HG02943 (cell line): ENCODE measurements around the gene TAP1.

Experiments
- ATAC-seq: cut with Tn5 transposase; IDR thresholded peaks from one replicate; pipeline ENCODE4 v1.9.1; 2021; ENCODE audit warnings: mild to moderate bottlenecking, low read depth, moderate library complexity; ENCODE audit not compliant: unreplicated experiment

Gene TAP1

DNA sequence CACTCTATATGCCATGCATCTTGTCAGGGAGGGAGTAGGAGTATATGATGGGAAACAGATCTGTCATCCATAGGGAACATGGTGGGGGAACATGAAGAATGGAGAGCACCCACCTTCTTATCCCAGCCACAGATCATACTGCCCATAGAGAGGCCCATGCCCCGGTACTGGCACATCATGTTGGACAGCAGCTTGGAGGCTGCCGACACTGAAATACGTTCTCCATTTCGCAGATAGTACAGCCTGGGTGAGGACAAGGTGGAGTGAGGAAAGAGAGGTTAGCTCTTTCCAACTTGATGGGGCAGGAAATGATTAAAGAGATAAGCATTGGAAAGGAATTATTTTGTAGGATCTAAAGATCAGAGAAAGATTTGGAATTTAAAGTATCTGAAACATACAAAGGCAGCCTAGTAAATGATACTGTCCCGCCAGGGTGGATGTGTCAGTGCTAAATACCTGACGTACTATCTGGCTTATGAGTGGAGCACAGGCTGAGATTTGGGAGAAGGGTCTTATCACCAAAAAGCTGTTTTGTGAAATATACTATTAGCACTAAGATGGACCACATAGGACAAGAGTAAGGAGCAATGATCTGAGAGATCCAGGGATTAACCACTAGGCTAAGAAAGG lies 11.4 kb downstream of the TAP1 start:
- ATAC-seq: no peak

DNA sequence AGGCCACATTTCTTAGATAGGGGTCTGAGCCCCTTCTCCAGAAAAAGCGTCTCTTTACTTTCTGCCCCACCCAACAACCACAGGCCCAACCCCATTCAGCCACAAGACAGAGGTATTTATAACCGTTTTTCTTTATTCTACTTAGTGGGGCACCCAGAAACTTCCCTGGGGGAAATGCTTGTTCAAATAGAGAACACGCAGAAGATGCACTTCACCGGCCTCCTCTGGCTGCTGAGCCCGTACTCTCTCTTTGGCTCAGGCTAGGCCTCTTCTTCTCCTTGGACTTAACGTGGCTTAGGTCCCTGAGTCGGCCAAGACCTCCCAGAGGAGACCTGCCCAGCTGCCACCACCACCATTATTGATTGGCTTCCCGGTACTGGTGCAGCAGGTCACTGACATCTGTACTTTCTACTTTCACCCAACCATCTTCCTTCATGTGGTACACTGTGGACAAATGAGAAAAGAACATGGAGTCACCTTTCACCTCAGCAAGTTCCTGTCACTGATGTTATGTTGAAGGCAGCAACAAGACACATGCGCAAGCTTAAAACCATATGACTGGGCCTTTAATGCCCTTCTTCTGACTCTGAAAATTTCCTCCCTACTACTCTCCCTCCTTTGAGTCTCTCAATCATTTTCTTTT lies 12.8 kb downstream of the TAP1 start:
- no peak for ATAC-seq

DNA sequence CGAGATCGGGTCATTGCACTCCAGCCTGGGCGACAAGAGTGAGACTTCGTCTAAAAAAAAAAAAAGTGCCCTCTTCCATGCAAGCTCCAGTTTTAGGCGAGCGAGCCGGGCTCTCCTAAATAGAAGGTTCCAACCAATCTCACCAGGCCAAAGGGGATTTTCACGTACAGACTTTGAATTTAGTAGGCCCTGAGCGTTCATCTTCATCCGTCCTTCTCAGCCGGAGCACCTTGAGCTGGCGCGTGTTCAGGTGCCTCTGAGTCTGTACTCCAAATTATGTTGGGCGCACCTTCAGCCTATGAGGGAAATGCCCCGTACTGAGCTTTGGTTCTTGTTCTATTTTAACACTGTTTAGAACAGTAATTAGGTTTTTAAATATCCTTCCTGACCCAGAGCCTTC lies 14.1 kb downstream of the TAP1 start:
- ATAC-seq: no peak

DNA sequence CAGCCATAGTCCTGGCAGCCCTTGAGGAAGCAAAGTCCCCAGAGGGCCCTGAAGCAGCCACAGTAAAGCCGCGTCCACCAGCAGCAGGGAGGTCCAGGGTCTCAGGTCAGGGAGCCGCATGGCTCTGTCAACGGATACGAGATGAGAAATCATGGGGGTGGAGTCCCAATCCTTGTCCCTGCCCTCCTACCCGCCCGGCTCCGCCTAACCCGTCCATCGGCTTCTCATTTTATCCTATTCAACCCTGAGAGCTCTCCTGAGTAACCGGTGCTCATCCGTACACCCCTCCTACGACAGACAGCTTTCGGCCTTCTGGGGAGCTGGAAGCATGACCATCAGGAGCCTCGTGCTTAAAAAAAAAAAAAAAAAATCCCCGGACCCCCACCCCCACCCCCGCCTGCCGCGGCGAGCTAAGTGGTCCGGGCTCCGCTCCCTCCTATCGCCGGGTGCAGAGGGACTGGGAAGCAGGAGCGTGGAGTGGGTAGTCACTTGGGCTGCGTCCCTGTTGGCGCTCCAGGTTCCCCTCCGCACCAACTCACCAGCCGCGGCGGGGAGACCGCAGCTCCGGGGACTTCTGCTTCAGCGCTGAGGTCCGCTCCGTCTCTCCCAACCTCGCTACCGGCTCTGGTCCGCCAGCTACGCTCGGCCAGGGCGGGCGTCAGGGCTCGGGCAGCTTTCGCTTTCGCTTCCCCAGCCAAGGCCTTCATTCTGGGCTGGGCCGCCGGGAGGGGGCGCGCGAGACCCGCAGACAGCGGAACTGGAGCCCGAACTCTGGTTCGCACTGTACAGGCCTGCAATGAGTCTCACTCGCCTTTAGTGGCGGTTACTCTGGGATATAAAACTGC lies 15.2 kb downstream of the TAP1 start, which contains the start of gene TAP2:
Gene TAP2 (minus strand): TSS at position 626 of the 845 bp plus-strand sequence. CDS start 506 bp downstream, at position 120.
- ATAC-seq: peak; percentile 75

DNA sequence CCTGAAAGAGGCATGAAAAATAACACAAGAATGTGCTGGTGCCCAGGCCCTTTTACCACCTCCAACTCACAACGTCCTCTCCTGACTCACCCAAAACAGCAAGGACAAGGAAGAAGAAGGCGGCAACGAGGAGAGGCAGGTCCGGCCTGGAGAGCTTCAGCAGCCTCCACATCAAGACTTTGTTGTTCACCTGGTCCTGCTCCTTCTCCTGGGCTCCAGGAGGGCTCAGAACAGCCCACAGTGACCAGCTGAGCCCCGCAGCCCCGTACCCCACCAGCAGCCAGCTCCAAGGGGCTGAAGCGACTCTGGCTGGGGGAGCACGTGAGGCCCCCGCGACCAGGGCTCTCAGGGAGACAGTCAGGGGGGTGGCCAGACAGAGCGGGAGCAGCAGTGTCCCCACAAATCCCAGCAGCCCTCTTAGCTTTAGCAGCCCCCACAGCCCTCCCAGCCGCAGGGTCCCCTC lies 15.8 kb downstream of the TAP1 start:
- ATAC-seq: peak; percentile 9

DNA sequence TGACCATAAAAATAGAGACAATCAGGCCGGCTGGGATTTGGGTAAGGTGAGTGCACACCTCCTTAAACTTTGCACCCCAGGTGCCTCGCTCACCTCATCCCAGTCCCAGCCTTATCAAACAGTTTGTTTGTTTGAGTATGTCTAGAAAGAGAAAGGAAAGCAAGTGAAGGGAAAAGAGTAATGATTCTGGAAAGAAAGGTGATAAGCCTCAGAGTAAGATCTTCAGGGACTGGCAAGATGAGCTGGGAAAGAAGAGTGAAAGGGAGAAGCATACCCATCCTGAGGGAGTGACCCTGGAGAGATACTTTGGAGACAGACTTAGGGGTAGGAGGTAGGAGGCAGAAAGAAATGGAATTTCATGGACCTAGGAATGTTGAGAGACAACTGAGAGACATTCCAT lies 16.6 kb downstream of the TAP1 start:
- ATAC-seq: no peak

DNA sequence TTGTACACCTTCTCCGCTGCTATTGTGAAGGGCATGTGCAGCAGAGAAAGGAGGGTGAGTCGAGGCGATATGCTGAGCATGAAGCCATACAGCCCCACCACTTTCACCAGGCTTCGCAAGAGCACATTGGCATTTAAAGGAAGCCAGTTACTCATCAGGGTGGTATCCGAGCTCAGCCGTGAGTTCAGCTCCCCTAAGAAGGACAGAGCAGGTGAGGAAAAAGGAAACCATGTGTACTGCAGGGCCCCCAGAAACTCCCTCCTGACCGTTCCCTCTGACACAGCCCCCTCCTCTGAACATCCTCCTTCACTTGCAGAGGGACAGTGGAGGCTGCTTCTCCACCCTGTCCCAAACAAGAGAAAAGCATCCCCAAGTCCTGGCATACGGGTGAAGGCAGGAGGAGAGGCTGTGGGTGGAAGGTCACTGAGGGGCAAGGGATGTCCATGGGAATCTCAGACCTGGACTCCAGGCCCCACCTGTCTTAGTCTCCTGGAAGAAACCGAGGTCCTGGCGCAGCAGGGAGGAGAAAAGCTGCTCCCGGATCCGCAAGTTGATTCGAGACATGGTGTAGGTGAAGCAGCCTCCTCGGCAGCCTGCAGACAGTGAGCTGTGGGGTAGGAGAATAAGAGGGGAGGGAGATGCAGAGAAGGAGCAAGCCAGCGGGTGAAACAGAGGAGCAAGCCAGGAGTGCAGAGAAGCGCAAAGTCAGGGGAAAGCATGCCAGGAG lies 18.2 kb downstream of the TAP1 start:
- ATAC-seq: no peak

DNA sequence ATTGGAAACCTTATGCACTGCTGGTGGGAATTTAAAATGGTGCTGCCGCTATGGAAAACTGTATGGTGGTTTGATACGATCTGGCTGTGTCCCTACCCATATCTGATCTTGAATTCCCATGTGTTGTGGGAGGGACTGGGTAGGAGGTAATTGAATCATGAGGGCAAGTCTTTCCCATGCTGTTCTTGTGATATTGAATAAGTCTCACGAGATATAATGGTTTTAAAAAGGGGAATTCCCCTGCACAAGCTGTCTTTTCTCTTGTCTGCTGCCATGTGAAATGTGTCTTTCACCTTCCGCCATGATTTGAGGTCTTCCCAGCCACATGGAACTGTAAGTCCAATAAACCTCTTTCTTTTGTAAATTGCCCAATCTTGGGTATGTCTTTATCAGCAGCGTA lies 19.8 kb downstream of the TAP1 start:
- no peak for ATAC-seq

DNA sequence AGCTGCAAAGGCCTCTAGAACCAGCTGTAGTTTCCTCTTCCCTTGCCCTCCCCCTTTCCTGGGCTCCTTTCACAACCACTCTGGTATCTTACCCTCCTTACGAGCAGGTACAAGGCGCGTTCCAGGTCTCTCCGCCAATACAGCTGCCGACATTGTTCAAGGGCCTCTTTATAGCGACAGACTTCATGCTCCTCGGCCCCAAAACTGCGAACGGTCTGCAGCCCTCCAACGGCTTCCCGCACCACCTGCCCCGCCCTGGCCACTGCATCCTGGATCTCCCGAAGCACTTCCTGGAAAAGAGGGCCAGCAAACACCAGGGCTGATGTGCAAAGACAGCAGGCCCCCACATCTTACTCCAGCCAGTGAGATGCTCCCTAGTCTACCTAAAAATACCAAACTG lies 21.0 kb downstream of the TAP1 start:
- ATAC-seq: no peak

DNA sequence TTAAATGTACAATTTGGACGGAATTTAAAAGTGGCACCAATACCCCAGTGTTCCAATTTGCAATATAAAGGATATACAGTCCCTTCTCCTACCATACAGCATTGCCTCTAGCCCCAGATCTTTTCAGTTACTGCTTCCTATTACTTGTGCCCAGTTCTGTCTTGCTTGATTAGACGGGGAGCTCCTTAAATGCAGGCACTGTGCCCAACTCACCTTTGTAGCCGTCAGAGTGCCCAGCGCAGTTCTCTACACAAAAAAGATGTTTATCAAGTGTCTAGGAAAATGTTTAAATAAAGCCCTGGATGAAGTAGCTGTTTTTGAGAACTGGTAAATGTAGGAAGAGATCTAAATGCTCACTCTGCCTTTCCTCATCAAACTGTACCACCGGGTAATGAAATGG lies 22.6 kb downstream of the TAP1 start:
- ATAC-seq: no peak

DNA sequence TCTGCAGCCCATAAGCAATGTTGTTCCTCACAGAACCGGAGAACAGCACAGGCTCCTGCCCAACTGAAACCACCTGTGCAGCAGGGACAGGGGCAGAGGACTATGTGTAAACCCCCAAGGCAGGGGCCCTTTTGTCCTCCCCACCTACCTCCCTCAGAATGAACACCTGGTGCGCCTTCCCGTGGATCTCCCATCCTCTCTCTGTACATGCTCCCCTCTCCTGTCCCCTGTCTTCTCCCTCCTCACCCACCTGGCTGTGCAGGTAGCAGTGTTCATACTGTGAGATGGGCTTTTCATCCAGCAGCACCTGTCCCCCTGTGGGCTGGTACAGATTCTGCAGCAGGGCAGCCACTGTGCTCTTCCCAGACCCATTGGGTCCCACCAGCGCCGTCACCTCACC lies 23.5 kb downstream of the TAP1 start:
- no peak for ATAC-seq

DNA sequence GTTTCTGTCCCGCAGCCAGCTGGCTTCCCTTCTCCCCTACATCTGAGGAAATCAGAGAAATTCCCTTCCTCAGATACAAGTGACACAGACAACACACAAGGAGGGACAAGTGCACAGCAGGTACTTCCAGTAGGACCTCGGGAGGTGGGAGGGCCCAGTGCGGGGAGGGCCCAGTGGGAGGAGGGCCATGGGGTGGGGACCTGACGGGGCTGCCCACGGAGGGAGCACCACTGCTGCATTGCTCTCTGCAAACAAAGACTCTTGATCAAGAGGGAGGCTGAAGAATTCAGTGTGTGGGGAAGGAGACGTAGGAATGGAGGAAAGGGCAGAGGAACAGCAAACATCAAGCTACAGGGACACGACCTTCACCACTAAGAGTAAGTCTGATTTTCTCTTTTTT lies 24.0 kb downstream of the TAP1 start:
- ATAC-seq: no peak

DNA sequence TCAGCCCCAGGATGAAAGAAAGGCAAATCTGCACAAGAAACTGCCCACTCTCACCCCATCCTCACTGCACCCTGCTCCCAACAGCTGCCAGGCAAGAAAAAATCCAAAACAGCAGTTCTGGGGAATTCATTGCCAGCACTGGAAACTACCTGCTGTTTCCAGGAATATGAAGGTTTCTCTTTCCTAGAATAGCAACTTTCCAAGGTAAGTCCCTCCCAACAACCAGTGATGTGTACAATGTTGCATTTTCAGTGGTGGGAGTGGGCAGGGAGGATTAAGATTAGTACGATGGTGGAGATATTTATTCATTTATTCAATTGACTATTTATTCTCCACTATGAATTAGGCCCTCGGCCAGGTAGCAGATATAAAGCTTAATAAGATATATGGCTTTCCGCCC lies 26.5 kb downstream of the TAP1 start:
- no peak for ATAC-seq

DNA sequence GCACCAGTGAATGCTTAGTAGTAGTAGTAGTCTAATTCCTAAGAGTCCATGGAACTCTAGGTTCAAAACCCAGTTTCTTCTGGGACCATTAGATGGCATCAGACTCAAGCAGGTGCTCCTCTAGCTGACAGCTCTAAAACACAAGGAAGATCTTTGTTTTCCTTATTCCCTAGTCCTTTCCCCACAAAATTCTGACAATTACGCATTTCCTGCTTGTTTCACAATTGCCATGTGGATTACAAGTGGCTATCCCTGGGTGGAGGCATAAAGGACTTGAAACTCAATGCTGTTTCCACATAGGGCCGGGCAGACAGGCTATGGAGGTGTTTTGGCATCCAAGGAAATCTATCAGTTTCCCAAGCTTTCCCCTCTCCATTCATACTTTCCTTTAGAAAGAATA lies 27.5 kb downstream of the TAP1 start:
- ATAC-seq: no peak

DNA sequence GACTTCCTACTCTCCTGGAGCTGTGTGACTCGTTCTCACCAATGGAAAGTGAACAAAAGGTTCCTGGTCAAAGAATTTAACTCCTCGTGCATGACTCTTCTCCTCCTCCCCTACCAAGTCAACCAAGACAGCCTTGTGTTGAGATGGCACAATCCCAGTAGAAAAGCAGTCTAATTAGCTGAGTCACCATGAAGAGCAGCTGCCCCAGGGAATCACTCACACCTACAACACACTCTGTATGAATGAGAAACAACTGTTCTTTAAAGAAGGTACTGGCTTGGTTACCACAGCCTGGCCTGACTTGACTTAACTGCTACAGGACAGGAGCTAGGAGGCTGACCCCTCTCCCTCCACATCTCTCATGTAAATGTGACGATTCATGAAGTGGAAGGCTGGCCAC lies 33.8 kb downstream of the TAP1 start:
- no peak for ATAC-seq

DNA sequence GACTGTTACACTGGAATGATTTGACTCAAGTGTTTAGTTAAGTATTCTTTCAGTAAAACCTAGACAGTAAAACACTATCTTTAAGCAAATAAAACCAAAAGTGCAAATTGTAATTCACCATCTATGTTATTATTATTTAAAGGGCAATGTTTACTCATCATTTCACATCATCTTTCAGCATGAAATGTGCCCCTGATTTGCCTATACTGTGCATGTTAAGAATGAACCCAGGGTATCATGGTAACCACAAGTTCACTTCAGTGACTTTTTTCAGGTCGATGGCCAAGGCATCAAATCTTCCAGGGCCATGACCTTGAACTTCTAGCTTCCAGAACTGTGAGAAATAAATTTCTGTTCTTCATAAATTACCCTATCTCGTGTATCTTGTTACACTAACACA lies 34.6 kb downstream of the TAP1 start:
- ATAC-seq: no peak

DNA sequence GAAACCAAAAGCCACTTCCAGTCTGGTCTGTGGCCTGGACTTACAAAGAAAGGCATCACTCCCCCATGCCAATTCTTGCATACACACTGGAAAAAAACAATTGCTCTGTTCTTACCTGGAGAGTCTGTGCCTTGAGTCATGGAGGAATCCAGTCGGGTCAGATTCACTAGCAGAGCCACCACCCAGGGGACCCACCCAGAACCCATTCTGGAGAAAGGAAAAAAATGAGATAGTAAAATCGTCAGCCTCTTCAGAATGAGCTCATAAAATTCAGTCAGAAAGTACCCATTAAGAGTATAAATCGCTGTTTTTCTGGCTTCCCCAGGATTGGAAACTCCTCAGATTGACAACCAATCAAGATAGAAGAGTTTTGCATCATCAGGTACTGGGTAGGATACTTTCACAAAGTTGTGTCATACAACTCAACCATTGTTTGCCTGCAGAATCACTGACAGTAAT lies 36.7 kb downstream of the TAP1 start, which contains the start of gene HLA-DOB:
Gene HLA-DOB (minus strand): TSS at position 257 of the 459 bp plus-strand sequence. CDS start 51 bp downstream, at position 206.
- ATAC-seq: no peak

DNA sequence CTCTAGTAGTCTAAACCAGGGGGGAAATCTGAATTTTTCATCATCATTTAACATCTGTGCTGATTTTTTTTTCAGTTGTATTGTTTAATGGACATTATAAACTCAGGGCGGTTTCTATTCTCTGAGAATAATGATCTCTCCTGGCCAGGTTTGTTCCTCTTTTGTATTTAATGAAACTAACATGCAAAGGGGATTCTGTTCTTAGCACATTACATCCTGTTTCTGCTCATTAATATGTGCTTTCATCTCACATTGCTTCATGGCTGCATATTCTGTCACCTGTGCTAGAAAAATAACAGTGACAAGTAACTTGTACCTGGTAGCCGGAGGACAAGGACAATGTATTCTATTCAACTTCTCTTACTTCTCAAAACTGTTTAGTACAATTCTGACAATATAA lies 37.5 kb downstream of the TAP1 start:
- ATAC-seq: no peak

DNA sequence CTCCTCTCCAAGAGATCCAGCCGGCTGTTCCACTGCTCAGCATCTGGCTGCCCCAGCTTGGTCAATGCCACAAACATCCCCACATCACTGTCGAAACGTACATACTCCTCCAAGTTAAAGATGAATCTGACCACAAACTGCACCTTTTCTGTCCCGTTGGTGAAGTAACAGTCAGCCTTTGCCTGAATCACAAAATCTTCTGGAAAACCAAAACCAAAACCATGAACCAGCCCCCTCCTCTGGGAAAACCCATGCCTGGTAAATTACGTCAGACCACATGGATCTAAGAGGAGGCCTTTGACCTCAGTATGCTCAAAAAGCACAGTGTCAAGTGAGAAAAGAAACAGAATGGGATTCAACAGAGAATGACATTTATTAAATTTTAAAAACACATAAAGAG lies 38.4 kb downstream of the TAP1 start:
- no peak for ATAC-seq

DNA sequence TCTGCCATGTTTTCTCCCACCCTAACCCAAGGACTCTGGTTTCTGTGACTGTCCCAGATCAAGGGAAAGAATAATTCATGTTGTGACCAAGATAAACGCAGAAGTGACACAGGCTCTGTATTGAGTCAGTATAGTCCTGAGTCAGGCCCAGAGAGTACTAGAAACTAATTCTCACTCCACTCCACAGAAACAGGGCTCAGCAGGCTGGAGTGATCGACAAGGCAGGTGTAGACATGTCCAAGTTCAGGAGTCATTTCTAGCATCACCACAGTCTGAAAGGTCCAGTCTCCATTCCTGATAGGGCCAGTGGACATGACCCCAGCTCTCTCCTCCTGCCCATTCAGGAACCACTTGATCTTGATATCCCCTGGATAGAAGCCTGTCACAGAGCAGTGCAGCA lies 39.4 kb downstream of the TAP1 start:
- no peak for ATAC-seq

DNA sequence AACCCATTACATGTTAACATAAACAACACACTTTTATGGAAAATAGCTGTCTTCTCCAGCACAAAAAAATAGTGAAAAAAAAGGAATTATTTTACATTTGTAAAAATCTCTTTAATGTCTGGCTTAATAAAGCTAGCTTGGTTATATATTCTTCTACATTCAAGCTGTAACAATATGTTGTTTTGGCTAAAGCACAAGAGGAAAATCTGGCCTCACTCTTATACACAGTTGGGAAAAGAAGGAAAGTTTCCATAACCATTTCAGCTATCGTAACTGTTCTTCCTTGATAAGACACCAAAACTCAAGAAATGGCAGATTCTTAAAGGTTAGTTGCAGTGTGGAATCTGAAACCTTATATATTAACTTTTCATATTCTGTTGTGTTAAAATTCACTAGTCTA lies 44.3 kb downstream of the TAP1 start:
- ATAC-seq: no peak
